ES-I3 (cell line): ENCODE results near the gene RABL3.
"Not testable (repeated sequence)": the region's sequence is repeated elsewhere in the genome, so short reads cannot be mapped to it uniquely, and the experiment has no call there.

Experiments
- H3K36me3 ChIP-seq: 2 replicates; pipeline ENCODE4 v1.6.1; 2013; ENCODE audit warnings: mild to moderate bottlenecking, low read length, control low read depth, moderate library complexity; ENCODE audit not compliant: insufficient read depth
- H3K4me1 ChIP-seq: 2 replicates; pipeline ENCODE4 v1.6.1; 2013; ENCODE audit warnings: mild to moderate bottlenecking, control low read depth, low read length; ENCODE audit not compliant: insufficient read depth
- H3K9ac ChIP-seq: 2 replicates; pipeline ENCODE4 v1.6.1; 2013; ENCODE audit warnings: low read depth, mild to moderate bottlenecking, low read length, moderate library complexity
- H3K9me3 ChIP-seq: 2 replicates; pipeline ENCODE4 v1.6.1; 2013; ENCODE audit warnings: mild to moderate bottlenecking, low read length, moderate library complexity; ENCODE audit not compliant: control insufficient read depth, insufficient read depth

The RABL3 gene, protein sequence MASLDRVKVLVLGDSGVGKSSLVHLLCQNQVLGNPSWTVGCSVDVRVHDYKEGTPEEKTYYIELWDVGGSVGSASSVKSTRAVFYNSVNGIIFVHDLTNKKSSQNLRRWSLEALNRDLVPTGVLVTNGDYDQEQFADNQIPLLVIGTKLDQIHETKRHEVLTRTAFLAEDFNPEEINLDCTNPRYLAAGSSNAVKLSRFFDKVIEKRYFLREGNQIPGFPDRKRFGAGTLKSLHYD

DNA sequence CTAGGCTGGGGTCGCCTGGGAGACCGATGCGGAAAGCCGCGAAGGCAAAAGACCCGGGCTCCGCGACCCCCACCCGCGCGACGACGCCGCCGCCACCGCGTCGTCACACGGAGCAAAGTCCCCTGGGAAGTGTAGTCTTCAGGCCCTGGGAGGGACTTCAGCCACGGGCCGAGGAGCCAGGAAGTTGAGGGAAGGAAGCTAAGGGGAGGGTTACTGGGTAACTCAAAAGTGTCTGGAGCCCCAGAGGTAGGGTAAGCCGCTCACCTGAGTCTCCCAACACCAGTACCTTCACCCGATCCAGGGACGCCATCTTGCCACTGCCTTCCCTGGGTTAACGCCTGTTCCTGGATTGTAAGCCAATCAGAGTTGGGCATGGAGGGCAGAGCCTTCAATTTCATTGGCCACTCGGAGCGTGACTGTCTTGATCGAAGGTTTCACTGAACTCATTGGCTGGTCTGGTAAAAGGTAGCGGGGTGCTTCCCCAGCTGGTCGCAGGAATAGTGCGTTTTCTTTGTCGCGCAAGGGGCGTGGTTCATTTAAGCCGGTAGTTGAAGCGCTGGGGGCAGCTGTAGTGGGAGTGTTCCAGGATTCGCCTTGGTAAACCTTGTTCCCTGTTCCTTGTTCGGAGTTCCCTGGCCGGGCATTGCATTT lies at the start of gene RABL3, which contains the start of gene GTF2E1:
Gene RABL3 (minus strand): TSS at position 319 of the 651 bp plus-strand sequence. CDS start 9 bp downstream, at position 310.
Gene GTF2E1 (plus strand): TSS at position 547 of the 651 bp plus-strand sequence. CDS start 7,809 bp downstream, outside the sequence.
- H3K9me3 ChIP-seq: peaks cover 9% of the 10 kb centered on the region
- H3K4me1 ChIP-seq: 0 out of 2 replicates have a peak, but pooled peaks cover 8% of the 10 kb centered on the region
- peak within 1 kb of the TSS; percentile 85 for H3K9ac ChIP-seq
- H3K36me3 ChIP-seq: peaks cover 9% of the 10 kb centered on the region; the same call in 1 of the 2 replicates

DNA sequence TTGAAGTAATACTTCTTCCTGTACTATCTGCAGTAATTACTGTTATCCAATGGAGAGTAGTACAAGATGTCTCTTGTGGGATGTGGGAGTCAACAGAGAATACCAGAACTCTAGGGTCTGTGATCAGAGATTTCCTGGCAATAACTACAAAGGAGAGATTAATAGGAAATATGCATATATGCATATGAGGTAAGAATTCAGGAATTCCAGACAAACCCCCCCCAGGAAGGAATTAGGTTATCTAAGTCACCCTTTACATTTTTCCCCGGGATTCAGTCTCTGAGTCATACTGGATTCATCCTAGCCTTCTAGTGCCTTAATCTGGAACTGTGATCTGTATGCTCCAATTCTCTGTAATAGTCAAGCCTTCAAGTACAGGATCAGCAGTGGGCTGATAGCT lies 49.6 kb upstream of the RABL3 start:
- Histone ChIP-seq H3K36me3 (no peaks in the 10 kb centered on the region), H3K9ac (no peak overlapping the region), H3K9me3 (no peaks in the 10 kb centered on the region; the same call in 1 of the 2 replicates), H3K4me1 (peaks cover 25% of the 10 kb centered on the region; the same call in 1 of the 2 replicates)

DNA sequence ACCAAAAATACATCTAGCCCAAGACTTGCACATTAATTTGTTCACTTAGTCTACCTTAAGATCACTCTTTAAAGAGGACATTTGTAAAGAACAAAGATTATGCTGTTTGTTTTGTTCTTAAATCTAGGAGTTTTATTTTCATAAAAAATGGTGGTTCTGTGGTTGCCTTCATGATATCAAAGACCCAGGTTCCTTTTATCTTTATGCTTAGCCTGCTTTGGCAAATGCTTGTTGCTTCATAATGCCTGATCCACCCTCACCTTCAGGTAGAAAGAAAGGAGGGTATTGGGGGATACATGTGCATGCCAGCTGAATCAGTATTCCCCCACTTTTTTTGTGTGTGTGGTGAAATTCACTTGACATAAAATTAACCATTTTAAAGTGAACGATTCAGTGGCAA lies 48.7 kb upstream of the RABL3 start:
- Histone ChIP-seq H3K9ac (no peak overlapping the region), H3K4me1 (peaks cover 20% of the 10 kb centered on the region; the same call in 1 of the 2 replicates), H3K9me3 (no peaks in the 10 kb centered on the region; the same call in 1 of the 2 replicates), H3K36me3 (no peaks in the 10 kb centered on the region)

DNA sequence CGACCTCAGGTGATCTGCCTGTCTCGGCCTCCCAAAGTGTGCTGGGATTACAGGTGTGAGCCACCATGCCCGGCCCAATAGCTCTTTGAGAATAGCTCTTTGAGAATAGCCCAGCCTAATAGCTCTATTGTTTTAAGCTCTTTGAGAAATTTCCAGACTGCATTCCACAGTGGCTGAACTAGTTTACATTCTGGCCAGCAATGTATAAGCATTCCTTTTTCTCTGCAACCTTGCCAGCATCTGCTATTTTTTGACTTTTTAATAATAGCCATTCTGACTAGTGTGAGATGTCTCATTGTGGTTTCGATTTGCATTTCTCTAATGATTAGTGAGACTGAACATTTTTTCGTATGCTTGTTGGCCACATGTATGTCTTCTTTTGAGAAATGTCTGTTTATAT lies 43.5 kb upstream of the RABL3 start:
- H3K9ac ChIP-seq, H3K36me3 ChIP-seq, H3K9me3 ChIP-seq, H3K4me1 ChIP-seq: not testable (repeated sequence)

DNA sequence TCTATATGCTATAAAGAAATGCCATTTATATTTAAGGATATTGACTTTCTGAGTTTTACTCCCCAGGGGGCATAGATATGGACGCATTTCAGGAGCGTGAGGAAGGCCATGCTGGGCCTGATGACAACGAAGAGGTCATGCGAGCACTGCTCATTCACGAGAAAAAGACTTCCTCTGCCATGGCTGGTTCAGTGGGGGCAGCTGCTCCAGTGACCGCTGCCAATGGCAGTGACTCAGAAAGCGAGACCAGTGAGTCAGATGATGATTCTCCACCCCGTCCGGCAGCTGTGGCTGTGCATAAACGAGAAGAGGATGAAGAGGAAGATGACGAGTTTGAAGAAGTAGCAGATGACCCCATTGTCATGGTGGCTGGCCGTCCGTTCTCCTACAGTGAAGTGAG lies 38.7 kb upstream of the RABL3 start:
- no peaks in the 10 kb centered on the region for H3K9me3 ChIP-seq
- H3K4me1 ChIP-seq: no peaks in the 10 kb centered on the region
- H3K9ac ChIP-seq: no peak overlapping the region
- H3K36me3 ChIP-seq: peaks cover 4% of the 10 kb centered on the region; the same call in 1 of the 2 replicates

DNA sequence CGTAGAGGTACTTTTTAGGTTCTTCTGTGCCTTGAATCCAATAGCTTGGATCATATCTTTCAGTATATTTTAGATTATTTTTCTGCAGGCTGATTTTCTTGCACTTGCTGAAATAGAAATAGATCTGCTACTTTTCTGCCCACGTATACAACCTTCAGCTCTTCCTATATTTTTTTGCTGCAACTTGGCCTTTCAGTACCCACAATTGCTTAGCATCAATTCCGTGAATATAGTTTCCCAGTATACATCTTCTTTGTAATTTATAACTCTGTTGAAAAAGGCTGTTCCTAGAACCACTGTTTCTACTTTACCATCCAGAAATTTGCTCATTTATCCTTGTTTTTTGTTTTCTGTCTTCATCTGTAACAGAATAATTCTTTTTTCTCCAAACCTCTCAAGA lies 36.5 kb upstream of the RABL3 start:
- H3K9ac ChIP-seq: no peak overlapping the region
- peaks cover 4% of the 10 kb centered on the region for H3K36me3 ChIP-seq
- H3K9me3 ChIP-seq: no peaks in the 10 kb centered on the region
- no peaks in the 10 kb centered on the region for H3K4me1 ChIP-seq

DNA sequence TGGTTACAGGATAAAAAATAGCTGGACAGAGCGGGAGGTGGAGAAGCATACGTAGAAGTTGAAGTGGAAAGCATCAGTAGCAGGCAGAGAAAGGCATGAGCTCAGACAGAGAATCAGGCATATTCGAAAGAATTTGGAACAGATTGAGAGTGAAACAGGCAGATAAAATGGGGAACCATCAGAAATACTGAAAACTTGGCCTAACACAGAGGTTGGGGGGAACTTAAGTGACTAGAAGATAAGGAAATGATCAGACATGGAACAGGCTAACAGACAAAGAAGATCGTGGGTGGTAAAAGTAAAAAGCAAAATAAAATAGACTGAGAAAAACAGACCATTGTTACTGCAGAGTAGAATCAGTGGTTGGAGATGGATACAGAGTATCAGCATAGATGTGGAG lies 33.1 kb upstream of the RABL3 start:
- H3K9me3 ChIP-seq: no peaks in the 10 kb centered on the region
- peaks cover 3% of the 10 kb centered on the region for H3K36me3 ChIP-seq
- H3K4me1 ChIP-seq: peaks cover 4% of the 10 kb centered on the region; the same call in 1 of the 2 replicates
- no peak overlapping the region for H3K9ac ChIP-seq

DNA sequence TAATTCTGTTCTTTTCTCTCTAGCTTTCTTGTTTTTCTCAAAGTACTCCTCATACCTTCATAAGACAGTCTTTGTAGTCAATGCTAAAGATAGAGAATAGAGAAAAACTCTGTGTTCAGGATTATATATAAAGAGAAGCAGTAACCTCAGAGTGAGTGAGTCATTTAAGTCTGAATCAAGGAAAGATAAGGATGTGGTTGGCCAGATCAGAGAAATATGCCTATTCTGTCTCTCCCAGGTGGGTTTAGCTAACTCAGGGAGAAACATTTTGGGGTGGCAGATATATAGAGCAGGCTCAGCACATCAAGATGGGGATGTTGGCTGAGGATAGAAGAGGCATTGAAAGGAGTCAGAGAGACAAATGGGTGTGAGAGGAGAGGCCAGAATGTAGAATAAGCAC lies 31.6 kb upstream of the RABL3 start:
- Histone ChIP-seq H3K9me3 (no peaks in the 10 kb centered on the region), H3K9ac (no peak overlapping the region), H3K36me3 (peaks cover 3% of the 10 kb centered on the region), H3K4me1 (peaks cover 4% of the 10 kb centered on the region; the same call in 1 of the 2 replicates)

DNA sequence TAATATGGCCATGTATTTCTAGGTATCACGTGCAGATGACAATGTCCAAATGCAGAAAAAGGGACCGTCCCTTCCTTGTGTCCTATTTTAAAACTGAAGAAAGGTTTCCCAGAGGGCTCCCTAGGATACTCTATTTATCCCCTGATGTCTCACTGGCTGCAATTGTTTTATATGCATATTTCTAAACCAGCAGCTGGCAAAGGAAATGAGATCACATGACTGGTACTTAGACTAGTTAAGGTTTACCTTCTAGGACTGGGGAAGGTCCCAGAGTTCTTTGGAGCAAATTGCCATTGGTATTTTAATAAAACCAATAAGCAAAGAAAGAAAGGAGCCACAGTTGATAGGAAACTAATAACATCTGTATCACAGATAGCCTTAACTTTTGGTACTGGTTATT lies 29.8 kb upstream of the RABL3 start:
- H3K9ac ChIP-seq: no peak overlapping the region
- H3K36me3 ChIP-seq: peaks cover 3% of the 10 kb centered on the region
- H3K4me1 ChIP-seq: peaks cover 4% of the 10 kb centered on the region; the same call in 1 of the 2 replicates
- H3K9me3 ChIP-seq: no peaks in the 10 kb centered on the region

DNA sequence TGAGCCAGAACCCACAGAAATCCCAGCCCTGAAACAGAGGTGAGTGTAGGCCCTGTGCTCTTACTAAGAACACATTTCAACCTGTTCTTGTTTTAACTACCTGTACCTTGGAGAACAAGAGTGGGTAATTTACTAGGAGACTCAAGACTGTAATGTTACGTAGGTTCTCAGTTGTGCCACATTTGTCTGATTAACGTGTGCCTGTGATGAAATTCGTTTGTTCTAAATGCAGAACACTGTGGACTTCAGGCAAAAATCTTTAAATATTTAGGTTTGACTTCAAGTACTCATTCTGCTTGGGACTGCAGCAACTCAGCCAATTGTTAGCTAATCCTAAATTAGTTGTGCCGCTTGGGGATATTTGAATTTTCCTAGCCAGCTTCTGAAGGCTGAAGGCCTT lies 28.6 kb upstream of the RABL3 start:
- Histone ChIP-seq H3K36me3 (peaks cover 3% of the 10 kb centered on the region), H3K4me1 (peaks cover 4% of the 10 kb centered on the region; the same call in 1 of the 2 replicates), H3K9ac (no peak overlapping the region), H3K9me3 (no peaks in the 10 kb centered on the region)

DNA sequence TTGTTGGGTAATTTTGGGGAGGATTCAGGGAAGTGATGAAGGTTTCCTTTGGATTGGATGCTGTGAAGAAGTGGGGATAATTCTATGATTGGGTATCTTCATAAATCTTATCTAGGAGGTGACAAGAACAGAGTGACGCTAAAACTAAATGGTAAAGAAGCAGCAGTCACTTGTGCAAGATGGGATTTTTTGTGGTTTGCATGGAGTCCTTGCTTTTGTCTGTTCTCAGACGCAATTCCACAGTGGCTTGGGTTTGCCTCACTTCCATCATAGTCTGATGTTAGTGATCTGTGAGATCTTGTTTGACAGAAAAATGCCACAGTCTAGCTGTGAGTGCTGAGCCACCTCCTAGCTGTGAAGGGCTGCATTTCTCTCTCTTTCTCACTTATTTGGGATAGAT lies 27.1 kb upstream of the RABL3 start:
- peaks cover 3% of the 10 kb centered on the region; the same call in 1 of the 2 replicates for H3K36me3 ChIP-seq
- no peaks in the 10 kb centered on the region for H3K9me3 ChIP-seq
- H3K4me1 ChIP-seq: peaks cover 5% of the 10 kb centered on the region; the same call in 1 of the 2 replicates
- H3K9ac ChIP-seq: no peak overlapping the region

DNA sequence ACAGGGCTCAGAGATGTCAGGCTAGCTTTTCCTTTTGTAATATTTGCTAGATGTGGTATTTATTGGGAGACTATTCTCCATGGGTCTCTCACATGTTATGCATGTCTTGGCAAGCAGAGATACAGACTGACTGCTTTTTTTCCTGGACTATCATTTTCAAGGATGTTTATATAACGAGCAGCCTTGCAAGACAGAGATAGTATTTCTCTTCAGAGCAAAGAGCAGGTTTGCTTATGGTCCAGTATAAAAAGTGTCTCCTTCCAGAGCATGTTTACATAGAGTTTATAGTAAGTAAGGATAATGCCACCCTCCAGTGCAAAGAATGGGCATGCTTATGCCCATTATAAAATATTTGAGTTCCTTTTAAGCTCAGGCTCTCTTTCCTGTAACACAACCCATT lies 24.8 kb upstream of the RABL3 start:
- no peak overlapping the region for H3K9ac ChIP-seq
- H3K36me3 ChIP-seq: no peaks in the 10 kb centered on the region
- H3K9me3 ChIP-seq: no peaks in the 10 kb centered on the region
- peaks cover 20% of the 10 kb centered on the region for H3K4me1 ChIP-seq

DNA sequence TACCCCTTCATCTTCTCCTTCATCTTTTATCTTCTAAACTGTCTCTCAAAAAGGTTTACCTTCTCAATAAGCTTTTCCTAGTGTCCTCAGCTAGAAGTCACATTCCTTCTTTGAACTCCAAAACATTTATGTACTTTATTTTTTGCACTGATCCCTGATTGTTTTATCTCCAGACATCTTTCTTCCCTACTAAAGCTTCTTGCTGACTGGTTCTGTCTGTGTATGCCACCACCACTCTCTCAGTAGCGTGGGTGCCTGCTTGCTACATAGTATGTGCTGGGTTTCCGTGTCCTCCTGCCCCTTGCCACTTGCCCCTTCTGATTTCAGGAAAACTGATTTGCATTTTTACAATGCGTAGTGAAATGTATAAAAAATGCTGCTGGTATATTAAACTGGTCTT lies 24.3 kb upstream of the RABL3 start:
- H3K36me3 ChIP-seq: no peaks in the 10 kb centered on the region
- H3K4me1 ChIP-seq: peaks cover 20% of the 10 kb centered on the region
- H3K9me3 ChIP-seq: no peaks in the 10 kb centered on the region
- H3K9ac ChIP-seq: no peak overlapping the region

DNA sequence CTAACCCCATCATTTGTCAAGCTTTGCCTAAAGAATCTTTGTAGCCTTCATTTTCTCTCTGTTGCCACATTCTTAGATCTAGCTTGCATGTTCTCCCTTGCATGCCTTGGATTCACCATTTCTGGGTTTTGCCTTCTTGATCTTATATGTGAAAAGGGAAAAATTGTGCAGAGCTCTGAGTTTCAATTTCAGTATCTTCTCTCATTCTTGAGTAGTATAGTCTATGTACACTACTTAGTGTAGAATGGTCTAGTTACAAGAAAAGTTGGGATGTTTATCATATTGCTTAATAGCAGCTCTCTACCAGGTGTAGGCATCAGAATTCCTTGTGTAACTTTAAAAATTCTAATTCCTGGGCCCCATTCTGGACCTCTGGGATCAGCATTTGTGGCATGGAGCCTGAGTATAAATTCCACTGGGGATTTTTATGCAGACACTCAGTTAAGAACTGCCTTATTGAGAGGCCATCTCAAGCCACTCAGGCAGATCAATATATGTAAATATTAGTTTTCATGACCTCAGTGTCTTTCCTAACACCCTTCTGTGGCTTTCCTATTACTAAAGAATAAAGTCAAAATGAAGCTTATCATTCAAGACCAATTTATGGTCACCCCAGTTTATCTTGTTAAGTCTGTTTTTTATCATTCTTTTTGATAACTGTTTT lies 23.6 kb upstream of the RABL3 start:
- no peaks in the 10 kb centered on the region for H3K9me3 ChIP-seq
- H3K36me3 ChIP-seq: no peaks in the 10 kb centered on the region
- peaks cover 20% of the 10 kb centered on the region for H3K4me1 ChIP-seq
- H3K9ac ChIP-seq: no peak overlapping the region
